Stimulated activated CD4-positive, alpha-beta T cell treated with anti-CD3 and anti-CD28 coated beads, Interleukin-4, amount 100 ng/mL, for 4 hours (primary cell): ENCODE measurements around the gene INPP5F.

Experiments used
- DNase-seq, 2 experiments: peaks; one replicate each; pipeline ENCODE4 v3.0.0-alpha.2; 2020

INPP5F gene

GRCh38 chr10:119725828-119726675 lies at the start of gene INPP5F:
Gene INPP5F, plus strand, starts transcription at chr10:119726050. Its CDS starts 213 bp downstream, at chr10:119726263.
- DNase-seq, result peak; percentile 98 to 100

- DNase-seq, result no peak
Observed at GRCh38 chr10:119677126-119677525, 48.7 kb upstream of the INPP5F start.

- no peak for DNase-seq
Observed at GRCh38 chr10:119677904-119678755, 47.7 kb upstream of the INPP5F start.

- DNase-seq, result no peak
Observed at GRCh38 chr10:119679480-119679829, 46.4 kb upstream of the INPP5F start.

- DNase-seq, result no peak
Observed at GRCh38 chr10:119680050-119680449, 45.8 kb upstream of the INPP5F start.

GRCh38 chr10:119680650-119681081 lies 45.2 kb upstream of the INPP5F start:
- peak in 1 of 2 experiments; percentile 40 for DNase-seq

- peak; percentile 85 to 88 for DNase-seq
Observed at GRCh38 chr10:119686465-119687191, 39.2 kb upstream of the INPP5F start.

- no peak for DNase-seq
Observed at GRCh38 chr10:119687192-119688032, 38.4 kb upstream of the INPP5F start.

- no peak for DNase-seq
Observed at GRCh38 chr10:119688033-119688508, 37.8 kb upstream of the INPP5F start.

GRCh38 chr10:119689016-119689580 lies 36.8 kb upstream of the INPP5F start:
- no peak for DNase-seq

- DNase-seq, result no peak
Observed at GRCh38 chr10:119691726-119692125, 34.1 kb upstream of the INPP5F start.

GRCh38 chr10:119693262-119693957 lies 32.4 kb upstream of the INPP5F start:
- no peak for DNase-seq

GRCh38 chr10:119694608-119695007 lies 31.2 kb upstream of the INPP5F start:
- DNase-seq, result no peak

- DNase-seq, result no peak
Observed at GRCh38 chr10:119700321-119700954, 25.4 kb upstream of the INPP5F start.

GRCh38 chr10:119701861-119702260 lies 24.0 kb upstream of the INPP5F start:
- DNase-seq, result no peak

- DNase-seq, result no peak
Observed at GRCh38 chr10:119702583-119702982, 23.3 kb upstream of the INPP5F start.

- DNase-seq, result no peak
Observed at GRCh38 chr10:119703903-119704508, 21.8 kb upstream of the INPP5F start.

GRCh38 chr10:119705434-119705831 lies 20.4 kb upstream of the INPP5F start:
- DNase-seq, result no peak

- no peak for DNase-seq
Observed at GRCh38 chr10:119706521-119707278, 19.1 kb upstream of the INPP5F start.
